GM18508 (cell line): Measurements from ENCODE around the gene PFN3.
"Not testable (repeated sequence)": the region's sequence is repeated elsewhere in the genome, so short reads cannot be mapped to it uniquely, and the experiment has no call there.

Experiments
- ATAC-seq: cut with Tn5 transposase; IDR thresholded peaks from one replicate; pipeline ENCODE4 v1.9.1; 2021; ENCODE audit warnings: moderate number of reproducible peaks; ENCODE audit not compliant: insufficient read depth, unreplicated experiment

PFN3 gene

DNA sequence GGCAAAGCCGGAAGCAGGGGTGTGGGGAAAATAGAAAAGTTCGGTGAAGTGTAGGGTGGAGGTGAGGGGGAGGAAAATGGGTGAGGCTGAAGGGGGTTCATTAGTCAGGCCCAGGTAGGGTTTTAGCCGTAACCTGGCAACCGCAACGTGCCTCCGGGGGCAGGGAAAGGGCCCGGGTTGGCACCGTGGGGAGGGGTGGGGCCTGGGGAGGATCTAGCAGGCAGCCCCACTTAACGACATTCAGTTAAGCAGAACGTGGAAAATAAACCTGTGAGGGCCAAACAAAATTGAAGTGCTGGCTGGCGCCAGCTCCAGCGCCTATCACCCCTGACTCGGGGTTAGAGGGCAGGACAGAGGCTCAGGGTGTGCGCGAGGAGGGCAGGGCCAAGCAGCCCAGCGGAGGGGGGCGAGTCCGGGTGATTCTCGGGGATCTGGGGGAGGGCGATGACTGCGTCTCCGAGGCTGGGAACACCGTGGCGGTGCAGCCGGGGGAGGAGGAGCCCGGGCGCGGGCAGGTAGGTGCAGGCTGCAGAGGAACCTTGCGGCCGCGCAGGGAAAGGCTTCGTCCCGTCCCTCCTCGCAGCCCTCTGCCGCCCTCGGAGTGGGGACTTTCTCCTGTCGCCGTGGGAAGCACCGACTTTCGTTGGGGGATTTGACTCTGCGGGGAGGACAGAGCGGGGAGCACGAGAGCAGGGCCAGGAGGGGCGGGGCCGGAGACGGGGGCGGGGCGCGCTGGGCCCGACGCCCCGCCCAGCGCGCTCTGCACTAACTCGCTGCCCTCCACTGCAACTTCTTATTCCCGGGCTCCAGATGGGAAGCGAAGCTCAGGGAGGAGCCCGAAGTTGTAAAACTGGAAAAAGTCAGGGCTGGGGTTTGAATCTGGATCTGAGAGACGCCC is 37.6 kb downstream of the PFN3 start:
- ATAC-seq, result no peak

GRCh38 chr5:177362292-177362609 is 38.2 kb downstream of the PFN3 start:
- no peak for ATAC-seq

- no peak for ATAC-seq
Measured at GRCh38 chr5:177361418-177362291, 38.8 kb downstream of the PFN3 start.

- ATAC-seq, result not testable (repeated sequence)
Measured at GRCh38 chr5:177360740-177361139, 39.7 kb downstream of the PFN3 start.

DNA sequence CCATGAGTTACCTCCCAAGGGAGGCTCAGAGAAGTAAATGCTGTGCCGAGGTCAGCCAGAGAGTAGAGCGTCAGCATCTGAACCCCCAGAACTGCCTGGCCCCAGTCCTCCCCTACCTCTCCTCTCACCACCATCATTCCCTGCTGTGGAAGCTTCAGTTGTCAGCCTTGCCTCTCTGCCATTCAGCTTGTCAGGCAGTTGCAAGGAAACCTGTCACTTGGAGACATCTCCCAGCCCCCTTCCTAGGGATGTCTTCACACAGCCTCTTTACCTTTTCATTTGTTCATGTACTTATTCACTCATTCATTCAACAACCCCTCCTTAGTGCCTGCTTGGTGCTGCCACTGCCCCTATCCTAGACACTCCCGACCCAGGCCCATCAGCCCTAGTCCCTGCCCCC is 40.6 kb downstream of the PFN3 start:
- ATAC-seq, result no peak

DNA sequence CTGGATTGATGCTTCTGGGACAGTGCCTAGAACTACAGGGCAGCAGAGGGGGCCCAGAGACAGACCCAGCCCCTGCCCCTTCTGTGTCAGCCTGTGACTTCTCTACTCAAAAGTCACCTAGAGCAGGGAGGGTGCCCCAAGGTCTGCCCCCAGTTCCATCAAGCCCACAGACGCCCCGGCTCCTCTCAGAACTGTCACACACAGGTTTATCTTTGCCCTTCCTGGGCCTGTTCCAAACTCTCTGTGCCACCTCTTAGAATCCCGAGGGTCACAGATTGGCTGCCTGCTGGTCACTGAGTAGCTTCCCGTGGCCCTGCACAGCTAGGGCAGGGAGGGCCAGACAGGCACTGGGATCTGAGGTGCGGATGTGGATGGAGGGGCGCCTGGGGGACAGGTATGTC is 41.0 kb downstream of the PFN3 start:
- no peak for ATAC-seq

DNA sequence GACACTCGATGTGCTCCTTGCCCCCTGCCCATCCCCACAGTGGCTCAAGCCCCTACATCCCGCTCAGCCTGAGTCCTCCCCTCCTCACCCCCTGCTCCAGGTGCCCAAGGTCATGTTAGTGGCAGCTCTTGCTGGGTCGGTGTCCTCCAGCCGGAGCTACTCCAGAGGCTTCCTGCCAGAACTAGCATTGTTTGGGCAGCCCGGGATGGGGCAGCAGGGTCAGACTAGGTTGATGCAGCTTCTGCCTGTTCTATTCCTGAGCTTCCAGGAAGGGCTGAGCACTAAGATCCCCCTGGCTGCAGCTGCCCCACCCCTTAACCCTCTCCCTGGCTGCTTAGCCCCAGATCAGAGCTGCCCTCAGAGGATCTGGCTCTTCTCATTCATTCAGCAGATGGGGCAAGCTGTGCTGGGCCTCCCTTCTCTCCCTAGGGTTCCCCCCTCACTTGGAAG is 42.1 kb downstream of the PFN3 start:
- ATAC-seq, result no peak

DNA sequence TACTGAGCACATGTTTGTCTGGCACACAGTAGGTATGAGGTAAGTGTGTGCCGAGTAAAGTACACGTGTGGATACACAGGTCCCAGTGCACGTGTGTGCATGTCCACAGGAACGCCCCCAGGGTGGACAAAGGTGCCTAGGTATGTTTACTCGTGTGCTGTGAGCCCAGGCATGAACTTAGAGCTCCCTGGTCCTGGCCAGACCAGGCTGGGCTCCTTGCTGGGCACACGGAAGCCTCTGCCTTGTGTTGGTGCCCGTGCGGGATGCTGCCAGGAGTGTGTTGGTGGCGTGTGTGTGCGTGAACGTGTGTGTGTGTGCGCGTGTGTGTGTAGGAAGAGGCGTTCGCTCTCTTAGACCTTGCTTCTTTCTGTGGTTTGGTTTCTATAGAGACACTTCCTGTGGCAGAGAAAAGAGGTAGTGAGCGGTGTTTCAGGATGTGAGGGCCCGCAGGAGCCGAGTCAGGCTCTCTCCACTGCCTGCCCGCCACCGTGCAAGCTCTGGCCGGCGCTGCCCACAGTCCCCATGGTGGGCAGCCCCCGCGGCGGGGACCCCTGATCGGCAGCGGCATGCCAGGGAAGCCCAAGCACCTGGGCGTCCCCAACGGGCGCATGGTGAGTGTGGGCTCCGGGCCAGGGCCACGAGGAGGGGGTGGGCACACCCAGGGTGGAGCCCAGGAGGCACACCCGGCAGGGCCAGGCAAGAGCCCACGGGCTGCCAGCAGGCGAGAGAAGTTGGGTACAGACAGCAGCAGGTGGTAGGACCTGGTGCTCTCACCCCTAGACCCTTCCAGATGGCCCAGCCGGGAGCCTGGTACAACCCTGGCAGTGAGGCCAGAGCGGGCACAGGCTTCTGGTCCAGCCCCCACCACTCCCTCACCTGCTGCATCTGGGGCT is 42.8 kb downstream of the PFN3 start, which contains the start of gene RGS14:
Gene RGS14, plus strand, starts transcription at position 466 of the 893 bp plus-strand sequence. Its CDS starts 101 bp downstream, at position 567.
- ATAC-seq, result peak; percentile 71

DNA sequence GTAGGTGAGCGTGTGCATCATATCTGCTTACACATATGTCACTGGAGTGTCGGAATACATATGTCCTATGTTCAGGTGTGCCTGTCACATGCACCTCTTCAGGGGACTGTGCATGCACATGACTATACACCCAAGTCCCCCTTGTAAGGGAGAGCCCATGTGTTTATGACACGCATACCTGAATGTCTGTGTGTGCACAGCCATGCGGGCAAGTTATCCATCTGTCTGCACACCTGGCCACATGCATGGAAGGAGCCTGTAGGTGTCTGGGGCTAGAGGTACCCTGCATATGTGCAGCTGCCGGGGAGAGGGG is 43.4 kb downstream of the PFN3 start:
- no peak for ATAC-seq

DNA sequence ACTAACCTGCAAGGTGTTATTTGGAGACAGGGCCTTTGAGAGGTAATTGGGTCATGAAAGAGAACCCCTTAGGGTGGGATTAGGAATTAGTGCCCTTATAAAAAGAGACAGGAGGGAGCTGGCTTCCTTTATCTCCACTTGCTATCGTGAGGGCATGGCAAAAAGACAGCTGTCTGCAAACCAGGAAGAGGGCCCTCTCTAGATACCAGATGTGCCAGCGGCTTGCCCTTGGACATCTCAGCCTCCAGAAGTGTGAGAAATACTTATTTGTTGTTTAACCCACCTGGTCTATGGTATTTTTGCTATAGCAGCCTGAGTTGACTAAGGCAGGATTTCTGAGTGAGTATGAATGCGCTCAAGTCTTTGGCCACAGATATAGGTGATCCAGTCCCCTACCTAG is 43.7 kb downstream of the PFN3 start:
- no peak for ATAC-seq

DNA sequence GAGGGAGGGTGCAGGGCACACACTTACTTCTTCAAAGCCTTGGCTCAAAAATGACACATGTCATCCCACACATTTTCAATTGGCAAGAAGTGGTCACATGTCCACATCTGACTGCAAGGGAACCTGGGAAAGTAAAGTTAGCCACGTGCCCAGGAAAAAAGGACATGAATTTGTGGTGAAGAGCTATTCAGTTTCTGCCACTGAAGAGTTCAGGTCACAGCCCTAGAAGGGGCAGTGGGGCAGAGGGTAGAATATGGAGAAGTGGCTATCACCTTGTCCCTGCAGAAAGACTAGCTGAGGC is 44.6 kb downstream of the PFN3 start:
- ATAC-seq, result no peak

- ATAC-seq, result no peak
Measured at GRCh38 chr5:177355162-177355867, 45.1 kb downstream of the PFN3 start.

DNA sequence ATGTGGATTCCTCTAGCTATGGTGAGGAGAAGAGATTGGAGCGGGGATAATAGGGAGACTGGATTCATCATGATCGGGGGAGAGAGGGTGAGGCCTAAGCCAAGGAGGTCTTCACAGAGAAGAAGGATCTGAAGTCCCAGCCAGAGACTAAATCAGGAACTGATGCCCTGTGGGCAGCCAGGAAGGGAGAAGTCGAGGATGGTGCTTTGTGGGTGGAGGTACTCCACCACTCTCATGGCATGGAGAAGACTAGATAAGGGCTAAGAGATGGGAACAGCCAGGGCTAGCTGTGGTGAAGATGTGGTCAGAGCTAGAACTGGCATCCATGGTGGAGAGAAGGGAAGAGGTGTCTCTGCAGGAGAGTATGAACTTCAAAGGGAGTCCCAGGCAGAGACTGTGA is 45.8 kb downstream of the PFN3 start:
- no peak for ATAC-seq

- no peak for ATAC-seq
Measured at GRCh38 chr5:177354256-177354655, 46.2 kb downstream of the PFN3 start.

GRCh38 chr5:177353093-177353492 is 47.4 kb downstream of the PFN3 start:
- ATAC-seq, result no peak

DNA sequence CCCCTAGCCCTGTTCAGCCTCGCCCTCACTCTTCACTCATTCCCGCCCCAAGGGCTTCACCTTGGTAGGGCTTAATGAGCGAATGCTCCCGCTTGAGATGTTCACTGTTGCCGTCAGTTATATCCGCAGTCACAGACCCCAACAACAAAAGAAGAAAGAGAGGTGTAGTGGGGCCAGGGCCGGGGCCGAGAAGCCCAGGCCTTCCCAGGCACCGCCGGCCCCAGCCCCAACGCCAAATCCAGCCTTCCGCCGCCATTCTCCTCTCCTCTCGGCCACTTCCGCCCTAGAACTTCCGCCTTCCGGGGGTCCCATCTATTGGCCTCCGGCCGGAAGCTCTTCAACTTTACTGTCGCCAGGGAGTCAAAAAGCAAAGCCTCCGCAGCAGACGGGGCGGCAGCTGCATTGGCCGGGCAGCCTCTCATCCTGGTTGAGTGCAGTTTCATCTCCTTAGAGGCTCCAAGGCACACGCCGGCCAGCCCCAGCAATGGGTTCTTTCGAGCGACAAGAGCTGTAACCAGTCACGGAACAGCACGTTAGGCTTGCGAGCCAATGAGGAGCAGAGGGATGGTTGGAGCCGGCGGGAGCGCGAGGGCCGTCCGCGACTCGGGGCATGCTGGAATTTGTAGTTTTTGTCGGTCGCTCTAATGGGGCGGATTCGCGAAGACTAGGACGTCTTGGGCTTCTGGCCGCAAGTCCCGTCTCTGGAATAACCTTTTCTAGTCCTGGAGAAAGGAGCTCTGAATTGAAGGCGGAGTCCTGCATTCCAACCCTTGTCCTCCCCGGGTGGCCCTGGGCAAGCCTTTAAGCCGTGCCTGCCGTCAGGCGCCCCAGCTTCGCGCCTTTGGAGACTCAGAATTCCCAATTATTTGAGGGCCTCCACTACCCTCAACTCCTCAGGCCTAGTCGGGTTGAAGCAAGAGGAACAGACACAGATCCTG is 48.8 kb downstream of the PFN3 start, which contains the start of gene LMAN2:
Gene LMAN2, minus strand, starts transcription at position 277 of the 938 bp plus-strand sequence. Its CDS starts 21 bp downstream, at position 256.
- ATAC-seq, result peak; percentile 55

DNA sequence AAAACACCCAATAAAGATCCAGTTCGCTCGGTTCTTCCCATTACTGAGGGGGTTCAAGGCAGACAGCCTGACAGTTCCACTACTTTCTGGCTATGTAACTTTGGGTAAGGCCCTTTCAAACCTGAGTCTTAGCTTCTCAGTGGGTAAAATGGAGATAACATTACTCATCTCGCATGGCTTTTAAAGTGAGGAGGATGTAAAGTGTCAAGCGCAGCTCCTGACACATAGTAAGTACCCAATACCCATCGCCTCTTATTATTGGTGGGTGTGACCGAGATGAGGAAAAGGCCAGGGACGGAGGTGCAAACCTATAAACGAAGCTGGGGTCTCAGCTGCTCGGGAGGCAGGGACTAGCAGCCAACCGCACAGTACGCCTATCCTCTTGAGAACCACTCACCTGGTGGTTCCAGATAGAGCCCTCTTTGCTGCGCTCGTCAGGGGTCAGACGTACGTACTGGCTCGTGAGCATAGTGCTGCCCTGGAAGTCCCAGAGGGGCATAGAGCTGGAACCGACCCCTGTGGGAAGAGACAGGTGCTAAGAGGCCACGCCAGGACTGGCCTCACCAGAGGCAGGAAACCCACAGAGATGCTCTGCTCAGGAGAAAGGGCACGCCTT is 49.6 kb downstream of the PFN3 start:
- ATAC-seq, result no peak
